HepG2 (cell line): ENCODE measurements around the gene TSGA10IP.
"Not testable (repeated sequence)": the region's sequence is repeated elsewhere in the genome, so short reads cannot be mapped to it uniquely, and the experiment has no call there.

Experiments used
- ELF3 ChIP-seq: IDR thresholded peaks from 2 replicates; pipeline ENCODE4 v1.6.1; 2016; ENCODE audit warnings: missing genetic modification reagents, missing compliant biosample characterization
- EP300 ChIP-seq, 3 experiments: sonication (generic) in 1 of 3; formaldehyde crosslinking in 1 of 3; IDR thresholded peaks; 2 replicates each; pipeline versions ENCODE4 v1.5.1 to v1.6.1; 2011 to 2020; ENCODE audit warnings: low read depth in 2 of 3, low read length in 2 of 3, borderline replicate concordance in 1 of 3, improper control_type of control experiment in 1 of 3, mild to moderate bottlenecking in 1 of 3, missing genetic modification reagents in 1 of 3, moderate library complexity in 1 of 3
- GABPA ChIP-seq, 2 experiments: IDR thresholded peaks; 2 replicates each; pipeline ENCODE4 v1.6.1; 2011 to 2016; ENCODE audit warnings: low read depth in 2 of 2, low read length in 1 of 2, missing biosample characterization in 1 of 2, missing genetic modification characterization in 1 of 2
- JUND ChIP-seq: sonication (generic); formaldehyde crosslinking; IDR thresholded peaks from 2 replicates; pipeline ENCODE4 v1.8.0; 2022; ENCODE audit warnings: mild to moderate bottlenecking, missing genetic modification reagents
- SP1 ChIP-seq, 2 experiments: fragments of 450-650 bp in 1 of 2; sonication (generic) in 1 of 2; formaldehyde crosslinking in 1 of 2; IDR thresholded peaks; 2 replicates each; pipeline versions ENCODE4 v1.4.0 to v1.6.1; 2016 to 2020; ENCODE audit warnings: missing genetic modification reagents in 1 of 2
- TCF12 ChIP-seq, 2 experiments: fragments of 450-650 bp in 1 of 2; sonication (generic) in 1 of 2; formaldehyde crosslinking in 1 of 2; IDR thresholded peaks; 2 replicates each; pipeline versions ENCODE4 v1.6.1 to v1.8.0; 2017 to 2022; ENCODE audit warnings: antibody characterized with exemption in 1 of 2, mild to moderate bottlenecking in 1 of 2, missing genetic modification reagents in 1 of 2, moderate library complexity in 1 of 2
- TCF7 ChIP-seq: sonication (generic); IDR thresholded peaks from 2 replicates; pipeline ENCODE4 v1.6.1; 2016; ENCODE audit warnings: antibody characterized with exemption, low read depth
- ZNF709 ChIP-seq: sonication (generic); formaldehyde crosslinking; IDR thresholded peaks from 2 replicates; pipeline ENCODE4 v1.5.0; 2020; ENCODE audit warnings: mild to moderate bottlenecking, missing genetic modification reagents
- ZNF776 ChIP-seq: sonication (generic); formaldehyde crosslinking; IDR thresholded peaks from 2 replicates; pipeline ENCODE4 v1.4.0; 2020; ENCODE audit warnings: mild to moderate bottlenecking, missing genetic modification reagents
- ZNF878 ChIP-seq: sonication (generic); formaldehyde crosslinking; IDR thresholded peaks from 2 replicates; pipeline ENCODE4 v1.8.1; 2023; ENCODE audit warnings: mild to moderate bottlenecking, missing genetic modification reagents, moderate library complexity
- TF ChIP-seq, protein P1 (sequence below): IDR thresholded peaks from 2 replicates; pipeline ENCODE4 v1.6.1; 2012; ENCODE audit warnings: inconsistent platforms
- TF ChIP-seq, protein P2 (sequence below), 2 experiments: sonication (generic) in 1 of 2; formaldehyde crosslinking in 1 of 2; IDR thresholded peaks; 2 replicates each; pipeline versions ENCODE4 v1.5.1 to v1.6.1; 2011 to 2020; ENCODE audit warnings: borderline replicate concordance in 1 of 2, low read depth in 1 of 2, low read length in 1 of 2, mild to moderate bottlenecking in 1 of 2, missing genetic modification reagents in 1 of 2, moderate library complexity in 1 of 2
- TF ChIP-seq, protein P3 (sequence below): IDR thresholded peaks from 2 replicates; pipeline ENCODE4 v1.6.1; 2016; ENCODE audit warnings: missing compliant biosample characterization, missing genetic modification reagents, borderline replicate concordance

DNA sequence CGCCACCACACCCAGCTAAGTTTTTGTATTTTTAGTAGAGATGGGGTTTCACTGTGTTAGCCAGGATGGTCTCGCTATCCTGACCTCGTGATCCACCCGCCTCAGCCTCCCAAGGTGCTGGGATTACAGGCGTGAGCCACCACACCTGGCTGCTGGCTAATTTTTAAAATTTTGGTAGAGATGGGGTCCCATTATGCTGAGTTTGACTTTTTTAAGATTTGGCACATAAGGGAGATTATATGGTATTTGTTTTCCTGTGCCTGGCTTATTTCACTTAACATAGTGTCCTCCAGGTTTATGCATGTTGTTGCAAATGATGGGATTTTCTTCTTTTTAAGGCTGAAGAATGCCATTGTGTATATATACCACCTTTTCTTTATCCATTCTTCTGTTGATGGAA lies 5.4 kb downstream of the TSGA10IP start:
- not testable (repeated sequence) for TF ChIP-seq SP1 (IDR thresholded peaks at IDR 0.05); SP1 (CRISPR knock-in tag; IDR thresholded peaks at IDR 0.05); EP300 (IDR thresholded peaks at IDR 0.05; ENCODE audit: low read depth in 2 of 2, low read length in 2 of 2); EP300 (CRISPR knock-in tag; IDR thresholded peaks at IDR 0.05; ENCODE audit: borderline replicate concordance); GABPA (IDR thresholded peaks at IDR 0.05; ENCODE audit: low read depth, low read length); GABPA (CRISPR knock-in tag; IDR thresholded peaks at IDR 0.05; ENCODE audit: low read depth); ELF3; TCF12 (IDR thresholded peaks at IDR 0.05); TCF12 (CRISPR knock-in tag; IDR thresholded peaks at IDR 0.05); JUND; ZNF878 (CRISPR knock-in tag); ZNF709; TCF7; ZNF776 (CRISPR knock-in tag)
- TF ChIP-seq, protein P1, sequence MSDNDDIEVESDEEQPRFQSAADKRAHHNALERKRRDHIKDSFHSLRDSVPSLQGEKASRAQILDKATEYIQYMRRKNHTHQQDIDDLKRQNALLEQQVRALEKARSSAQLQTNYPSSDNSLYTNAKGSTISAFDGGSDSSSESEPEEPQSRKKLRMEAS: not testable (repeated sequence)
- TF ChIP-seq, protein P2, sequence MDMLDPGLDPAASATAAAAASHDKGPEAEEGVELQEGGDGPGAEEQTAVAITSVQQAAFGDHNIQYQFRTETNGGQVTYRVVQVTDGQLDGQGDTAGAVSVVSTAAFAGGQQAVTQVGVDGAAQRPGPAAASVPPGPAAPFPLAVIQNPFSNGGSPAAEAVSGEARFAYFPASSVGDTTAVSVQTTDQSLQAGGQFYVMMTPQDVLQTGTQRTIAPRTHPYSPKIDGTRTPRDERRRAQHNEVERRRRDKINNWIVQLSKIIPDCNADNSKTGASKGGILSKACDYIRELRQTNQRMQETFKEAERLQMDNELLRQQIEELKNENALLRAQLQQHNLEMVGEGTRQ (IDR thresholded peaks at IDR 0.05; ENCODE audit: low read depth, low read length): not testable (repeated sequence)
- TF ChIP-seq, protein P2 (CRISPR knock-in tag; IDR thresholded peaks at IDR 0.05; ENCODE audit: borderline replicate concordance): not testable (repeated sequence)
- TF ChIP-seq, protein P3, sequence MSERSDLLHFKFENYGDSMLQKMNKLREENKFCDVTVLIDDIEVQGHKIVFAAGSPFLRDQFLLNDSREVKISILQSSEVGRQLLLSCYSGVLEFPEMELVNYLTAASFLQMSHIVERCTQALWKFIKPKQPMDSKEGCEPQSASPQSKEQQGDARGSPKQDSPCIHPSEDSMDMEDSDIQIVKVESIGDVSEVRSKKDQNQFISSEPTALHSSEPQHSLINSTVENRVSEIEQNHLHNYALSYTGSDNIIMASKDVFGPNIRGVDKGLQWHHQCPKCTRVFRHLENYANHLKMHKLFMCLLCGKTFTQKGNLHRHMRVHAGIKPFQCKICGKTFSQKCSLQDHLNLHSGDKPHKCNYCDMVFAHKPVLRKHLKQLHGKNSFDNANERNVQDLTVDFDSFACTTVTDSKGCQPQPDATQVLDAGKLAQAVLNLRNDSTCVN (CRISPR knock-in tag): not testable (repeated sequence)
